Endothelial cell of umbilical vein (primary cell): ENCODE results near the gene OR6C1. TPM values are rescaled to one million over a fixed set of nuclear protein-coding genes. Genes with fewer than 3 reads are reported as not detected.
"Not testable (repeated sequence)": the region's sequence is repeated elsewhere in the genome, so short reads cannot be mapped to it uniquely, and the experiment has no call there.

ENCODE experiments used
- BruUV-seq: library from RNA; stranded (reverse); fragments of 400-500 nt; replicated peaks from 2 replicates; lab custom pipeline; 2021; lab: Mats Ljungman, UMichigan
- CTCF ChIA-PET: fragments of 300-600, 350-600 bp; sonication (Branson Sonifier 250); formaldehyde crosslinking; loops from one replicate; lab custom pipeline; 2021; ENCODE audit warnings: antibody characterized with exemption, inconsistent platforms; lab: Charles Lee
- POLR2A ChIA-PET: fragments of 300-600, 350-600 bp; sonication (Branson Sonifier 250); formaldehyde crosslinking; loops from one replicate; lab custom pipeline; 2021; ENCODE audit warnings: antibody characterized with exemption, inconsistent platforms; lab: Charles Lee
- DNase-seq: peaks from one replicate; pipeline ENCODE4 v3.0.0-alpha.2; 2011; ENCODE audit warnings: low read depth, low spot score
- FAIRE-seq: peaks from 2 replicates; lab custom pipeline; 2011; peaks lifted over from hg19 to GRCh38; lab: Jason Lieb, UNC
- H2AFZ ChIP-seq: 2 replicates; pipeline ENCODE4 v1.6.0; 2012; ENCODE audit warnings: low read depth, low read length, control low read depth, inconsistent platforms
- H3K27ac ChIP-seq: 2 replicates; pipeline ENCODE4 v1.5.1; 2011; ENCODE audit warnings: low read depth, mild to moderate bottlenecking, control low read depth, low read length, moderate library complexity; ENCODE audit not compliant: insufficient read depth
- H3K27me3 ChIP-seq, 2 experiments: 2 replicates each; pipeline versions ENCODE4 v1.6.0 to v1.6.1; 2011; ENCODE audit warnings: low read length in 2 of 2, mixed read lengths in 1 of 2; ENCODE audit not compliant: control insufficient read depth in 2 of 2, insufficient read depth in 2 of 2
- H3K36me3 ChIP-seq, 2 experiments: 2 replicates in 1 of 2; 3 replicates in 1 of 2; pipeline ENCODE4 v1.5.1; 2011; ENCODE audit warnings: low read length in 2 of 2, mild to moderate bottlenecking in 1 of 2, moderate library complexity in 1 of 2; ENCODE audit not compliant: control insufficient read depth in 2 of 2, insufficient read depth in 2 of 2; ENCODE audit errors: extremely low read depth in 1 of 2
- H3K4me1 ChIP-seq: 3 replicates; pipeline ENCODE4 v1.5.1; 2011; ENCODE audit warnings: mild to moderate bottlenecking, low read length; ENCODE audit not compliant: control insufficient read depth, insufficient read depth; ENCODE audit errors: extremely low read depth
- H3K4me2 ChIP-seq: 2 replicates; pipeline ENCODE4 v1.6.1; 2011; ENCODE audit warnings: low read length, control low read depth, mixed read lengths; ENCODE audit not compliant: insufficient read depth
- H3K4me3 ChIP-seq, 3 experiments: fragments of 200-600 bp in 1 of 3; sonication (generic), shearing (Covaris generic) in 1 of 3; replicated peaks in 1 of 3; 2 replicates each; pipeline ENCODE4 v1.5.1; 2011 to 2016; ENCODE audit warnings: control low read depth in 3 of 3, low read length in 3 of 3, mild to moderate bottlenecking in 2 of 3, inconsistent platforms in 1 of 3, low read depth in 1 of 3, moderate library complexity in 1 of 3; ENCODE audit not compliant: insufficient read depth in 1 of 3
- H3K79me2 ChIP-seq: 2 replicates; pipeline ENCODE4 v1.6.0; 2012; ENCODE audit warnings: low read length, inconsistent platforms; ENCODE audit not compliant: control insufficient read depth, insufficient read depth
- H3K9ac ChIP-seq: replicated peaks from 2 replicates; pipeline ENCODE3; 2011; ENCODE audit warnings: low read length, control low read depth; ENCODE audit not compliant: insufficient read depth; ENCODE audit errors: extremely low read depth
- H3K9me1 ChIP-seq: replicated peaks from 3 replicates; pipeline ENCODE4 v1.6.0; 2011; ENCODE audit warnings: mild to moderate bottlenecking, low read length; ENCODE audit not compliant: control insufficient read depth, insufficient read depth; ENCODE audit errors: extremely low read depth
- H3K9me3 ChIP-seq: replicated peaks from 2 replicates; pipeline ENCODE4 v1.5.1; 2012; ENCODE audit warnings: low read length, inconsistent platforms; ENCODE audit not compliant: control insufficient read depth, insufficient read depth
- H4K20me1 ChIP-seq: replicated peaks from 2 replicates; pipeline ENCODE3; 2011; ENCODE audit warnings: mild to moderate bottlenecking, low read length; ENCODE audit not compliant: control insufficient read depth, insufficient read depth; ENCODE audit errors: extremely low read depth
- EZH2 ChIP-seq: IDR thresholded peaks from 2 replicates; pipeline ENCODE4 v1.6.1; 2012; ENCODE audit warnings: borderline replicate concordance, low read depth, mild to moderate bottlenecking, moderate library complexity, low read length, inconsistent platforms; ENCODE audit not compliant: severe bottlenecking
- FOS ChIP-seq: IDR thresholded peaks from 2 replicates; pipeline ENCODE4 v1.6.1; 2011; ENCODE audit warnings: mild to moderate bottlenecking, low read length, moderate library complexity, borderline replicate concordance; ENCODE audit not compliant: insufficient read depth
- GATA2 ChIP-seq: IDR thresholded peaks from 2 replicates; pipeline ENCODE4 v1.7.0; 2011; ENCODE audit warnings: low read depth, mild to moderate bottlenecking, moderate library complexity, mixed read lengths, low read length; ENCODE audit not compliant: insufficient read length, insufficient read depth
- JUN ChIP-seq: IDR thresholded peaks from 2 replicates; pipeline ENCODE4 v1.6.1; 2011; ENCODE audit warnings: borderline replicate concordance, low read depth; ENCODE audit not compliant: insufficient read length, insufficient read depth
- MYC ChIP-seq: IDR thresholded peaks from one replicate; pipeline ENCODE4 v1.6.1; 2011; ENCODE audit warnings: mild to moderate bottlenecking, low read depth, low read length
- POLR2A ChIP-seq: IDR thresholded peaks from 2 replicates; pipeline ENCODE4 v1.6.1; 2012; ENCODE audit warnings: low read depth, mild to moderate bottlenecking, control low read depth, low read length
- POLR2AphosphoS5 ChIP-seq: IDR thresholded peaks from 2 replicates; pipeline ENCODE4 v1.6.1; 2012; ENCODE audit warnings: low read depth, mild to moderate bottlenecking, control low read depth, low read length, moderate library complexity; ENCODE audit not compliant: insufficient read depth
- dilution Hi-C: fragments of 300-500 bp; cut with MboI; formaldehyde crosslinking; loops from one replicate; pipeline ENCODE4 v1.15.0; 2019; ENCODE audit warnings: low sequenced_read_pairs; ENCODE audit not compliant: extremely low pct_ligation_motif_present
- intact Hi-C: fragments of 100-400 bp; cut with micrococcal nuclease; formaldehyde crosslinking; loops from one replicate; pipeline ENCODE4 v1.10.0; 2022
- polyA plus RNA-seq, 4 experiments: library from polyadenylated mRNA; depleted of rRNA in 3 of 4; stranded (reverse) in 3 of 4; unstranded in 1 of 4; fragments of >200 nt; gene quantifications; 2 replicates each; pipeline versions ENCODE4 v1.2.1 to v1.2.3, GENCODE V29; 2011 to 2012; ENCODE audit warnings: missing spikeins in 1 of 4
- total RNA-seq: library from RNA; stranded (reverse); gene quantifications from 2 replicates; pipeline ENCODE4 v1.2.3, GENCODE V29; 2021
- TF ChIP-seq, protein P1 (sequence below): IDR thresholded peaks from 2 replicates; pipeline ENCODE4 v1.6.1; 2011; ENCODE audit not compliant: insufficient read depth, insufficient read length
- TF ChIP-seq, protein P2 (sequence below), 2 donors: IDR thresholded peaks; 1 replicate in 1 of 2; 2 replicates in 1 of 2; pipeline ENCODE4 v1.5.1; 2011; ENCODE audit warnings: low read length in 2 of 2, mild to moderate bottlenecking in 2 of 2, moderate library complexity in 2 of 2, control low read depth in 1 of 2, inconsistent platforms in 1 of 2, low read depth in 1 of 2; ENCODE audit not compliant: insufficient read depth in 1 of 2; ENCODE audit errors: extremely low read depth in 1 of 2

The OR6C1 gene
- total and polyA plus RNA-seq, 2 donors (not counting 3 experiments of a cell fraction or from before 2014, with no cell fraction given), result not detected

DNA sequence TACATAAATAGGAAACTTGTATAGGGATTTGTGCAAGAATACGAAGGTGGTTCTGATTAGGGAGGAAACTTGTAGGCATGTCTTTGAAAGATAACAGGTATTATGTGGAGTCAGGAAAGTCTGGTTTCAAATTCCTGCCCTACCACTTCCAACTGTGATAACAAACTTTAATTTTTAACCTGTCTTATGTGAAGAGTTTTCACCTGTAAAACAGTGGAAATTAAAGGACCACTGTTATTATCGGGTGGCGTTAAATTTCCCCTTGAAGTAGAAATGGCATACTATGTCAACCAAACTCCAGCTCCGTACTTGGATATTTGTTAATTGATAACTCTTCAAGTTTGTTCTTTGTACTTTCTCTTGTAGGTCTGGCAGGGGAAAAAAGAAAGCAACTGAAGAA lies 6.1 kb downstream of the OR6C1 start:
- H3K27me3 ChIP-seq, result no peaks in the 10 kb centered on the region
- dilution Hi-C loops, result no loop called here
- DNase-seq (no peak), FAIRE-seq (no peak)
- no peak overlapping the region for H2AFZ ChIP-seq
- no peak overlapping the region for H3K4me3 ChIP-seq
- no peak overlapping the region for H3K4me2 ChIP-seq
- no peak for TF ChIP-seq MYC
- no peak for TF ChIP-seq GATA2
- TF ChIP-seq FOS, result no peak
- TF ChIP-seq, protein P1, sequence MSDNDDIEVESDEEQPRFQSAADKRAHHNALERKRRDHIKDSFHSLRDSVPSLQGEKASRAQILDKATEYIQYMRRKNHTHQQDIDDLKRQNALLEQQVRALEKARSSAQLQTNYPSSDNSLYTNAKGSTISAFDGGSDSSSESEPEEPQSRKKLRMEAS, result no peak
- TF ChIP-seq, protein P2, sequence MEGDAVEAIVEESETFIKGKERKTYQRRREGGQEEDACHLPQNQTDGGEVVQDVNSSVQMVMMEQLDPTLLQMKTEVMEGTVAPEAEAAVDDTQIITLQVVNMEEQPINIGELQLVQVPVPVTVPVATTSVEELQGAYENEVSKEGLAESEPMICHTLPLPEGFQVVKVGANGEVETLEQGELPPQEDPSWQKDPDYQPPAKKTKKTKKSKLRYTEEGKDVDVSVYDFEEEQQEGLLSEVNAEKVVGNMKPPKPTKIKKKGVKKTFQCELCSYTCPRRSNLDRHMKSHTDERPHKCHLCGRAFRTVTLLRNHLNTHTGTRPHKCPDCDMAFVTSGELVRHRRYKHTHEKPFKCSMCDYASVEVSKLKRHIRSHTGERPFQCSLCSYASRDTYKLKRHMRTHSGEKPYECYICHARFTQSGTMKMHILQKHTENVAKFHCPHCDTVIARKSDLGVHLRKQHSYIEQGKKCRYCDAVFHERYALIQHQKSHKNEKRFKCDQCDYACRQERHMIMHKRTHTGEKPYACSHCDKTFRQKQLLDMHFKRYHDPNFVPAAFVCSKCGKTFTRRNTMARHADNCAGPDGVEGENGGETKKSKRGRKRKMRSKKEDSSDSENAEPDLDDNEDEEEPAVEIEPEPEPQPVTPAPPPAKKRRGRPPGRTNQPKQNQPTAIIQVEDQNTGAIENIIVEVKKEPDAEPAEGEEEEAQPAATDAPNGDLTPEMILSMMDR (IDR thresholded peaks at IDR 0.05; ENCODE audit: extremely low read depth in 1 of 2, insufficient read depth in 1 of 2, low read depth in 1 of 2, low read length in 2 of 2), result no peak
- TF ChIP-seq POLR2AphosphoS5, result no peak
- TF ChIP-seq JUN, result no peak
- no peak for TF ChIP-seq EZH2
- no peak for TF ChIP-seq POLR2A
- no peaks in the 10 kb centered on the region for H3K36me3 ChIP-seq
- intact Hi-C loops, result no loop called here
- POLR2A ChIA-PET, result no interaction called here
- no peaks in the 10 kb centered on the region for H3K79me2 ChIP-seq
- H3K27ac ChIP-seq, result no peak overlapping the region
- H3K9me1 ChIP-seq, result no peaks in the 10 kb centered on the region
- no TSS peak for BruUV-seq
- no peak overlapping the region for H3K9ac ChIP-seq
- CTCF ChIA-PET, result no interaction called here
- no peaks in the 10 kb centered on the region for H3K4me1 ChIP-seq
- H4K20me1 ChIP-seq, result no peaks in the 10 kb centered on the region
- no peaks in the 10 kb centered on the region for H3K9me3 ChIP-seq

DNA sequence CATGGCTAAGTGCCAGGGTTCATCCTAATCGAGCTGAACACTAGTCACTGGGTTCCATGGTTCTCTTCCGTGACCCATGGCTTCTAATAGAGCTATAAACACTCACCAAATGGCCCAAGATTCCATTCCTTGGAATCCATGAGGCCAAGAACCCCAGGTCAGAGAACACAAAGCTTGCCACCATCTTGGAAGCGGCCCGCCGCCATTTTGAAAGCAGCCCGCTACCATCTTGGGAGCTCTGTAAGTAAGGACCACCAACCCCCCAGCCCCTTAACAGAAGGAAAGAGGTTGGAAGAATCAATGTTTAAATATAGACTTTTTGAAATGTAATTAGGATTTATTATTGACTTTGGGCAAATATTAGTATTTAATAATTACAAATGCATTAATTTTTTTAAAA lies 11.7 kb downstream of the OR6C1 start:
- H2AFZ ChIP-seq, POLR2A ChIA-PET, H3K9ac ChIP-seq, intact Hi-C loops, H3K9me1 ChIP-seq, H3K4me3 ChIP-seq, H3K27ac ChIP-seq, FAIRE-seq, CTCF ChIA-PET, H3K4me1 ChIP-seq, DNase-seq, H3K27me3 ChIP-seq, H4K20me1 ChIP-seq, H3K36me3 ChIP-seq, dilution Hi-C loops, H3K4me2 ChIP-seq, H3K79me2 ChIP-seq, H3K9me3 ChIP-seq, BruUV-seq: not testable (repeated sequence)
